GM19395 (cell line): Measurements from ENCODE around the gene GSTM1.
"Not testable (repeated sequence)": the region's sequence is repeated elsewhere in the genome, so short reads cannot be mapped to it uniquely, and the experiment has no call there.

ENCODE experiments used
- ATAC-seq: cut with Tn5 transposase; IDR thresholded peaks from one replicate; pipeline ENCODE4 v1.9.1; 2021; ENCODE audit warnings: mild to moderate bottlenecking, moderate library complexity; ENCODE audit not compliant: unreplicated experiment

Gene GSTM1

GRCh38 chr1:109659997-109660690 is 27.5 kb upstream of the GSTM1 start:
- ATAC-seq: no peak

- not testable (repeated sequence) for ATAC-seq
These were observed 27.0 kb upstream of the GSTM1 start for GRCh38 chr1:109660691-109661026.

GRCh38 chr1:109661391-109661790 is 26.2 kb upstream of the GSTM1 start:
- no peak for ATAC-seq

- ATAC-seq: no peak
These were observed 22.9 kb upstream of the GSTM1 start for GRCh38 chr1:109664671-109665070.

GRCh38 chr1:109667452-109668122 is 20.0 kb upstream of the GSTM1 start, which contains the start of gene GSTM2:
GSTM2 (plus strand) TSS chr1:109668057; CDS start chr1:109668116, 59 bp downstream.
- ATAC-seq: peak; percentile 93

GRCh38 chr1:109668123-109668775 is 19.4 kb upstream of the GSTM1 start:
- peak; percentile 34 for ATAC-seq

- ATAC-seq: no peak
These were observed 18.2 kb upstream of the GSTM1 start for GRCh38 chr1:109669246-109669948.

- not testable (repeated sequence) for ATAC-seq
These were observed 17.7 kb upstream of the GSTM1 start for GRCh38 chr1:109669949-109670302.

- ATAC-seq: no peak
These were observed 16.6 kb upstream of the GSTM1 start for GRCh38 chr1:109671067-109671466.

- not testable (repeated sequence) for ATAC-seq
These were observed 13.8 kb upstream of the GSTM1 start for GRCh38 chr1:109673861-109674260.

- ATAC-seq: not testable (repeated sequence)
These were observed 10.8 kb upstream of the GSTM1 start for GRCh38 chr1:109676683-109677381.

GRCh38 chr1:109677459-109677858 is 10.2 kb upstream of the GSTM1 start:
- ATAC-seq: no peak

- ATAC-seq: not testable (repeated sequence)
These were observed 9.0 kb upstream of the GSTM1 start for GRCh38 chr1:109678637-109679036.

- not testable (repeated sequence) for ATAC-seq
These were observed 2.8 kb upstream of the GSTM1 start for GRCh38 chr1:109684777-109685176.

GRCh38 chr1:109685399-109685798 is 2.2 kb upstream of the GSTM1 start:
- not testable (repeated sequence) for ATAC-seq

- not testable (repeated sequence) for ATAC-seq
These were observed 1.7 kb upstream of the GSTM1 start for GRCh38 chr1:109685890-109686289.

- not testable (repeated sequence) for ATAC-seq
These were observed 508 bp upstream of the GSTM1 start for GRCh38 chr1:109687109-109687508.

GRCh38 chr1:109689844-109690405 is 2.3 kb downstream of the GSTM1 start:
- no peak for ATAC-seq

GRCh38 chr1:109691759-109692158 is 4.1 kb downstream of the GSTM1 start:
- ATAC-seq: no peak

- not testable (repeated sequence) for ATAC-seq
These were observed 6.8 kb downstream of the GSTM1 start for GRCh38 chr1:109694400-109694799.
